Measurements from ENCODE around the gene FGFRL1. TPM values are rescaled to one million over a fixed set of nuclear protein-coding genes. Genes with fewer than 3 reads are reported as not detected.

FGFRL1 gene
- total RNA-seq, 1 donor, result 8.6 TPM

GRCh38 chr4:1057403-1057745 lies 45.9 kb downstream of the FGFRL1 start:
- TF ChIP-seq CTCF (IDR thresholded peaks at IDR 0.05; ENCODE audit: insufficient read depth, low read depth, low read length), result no peak
- no peak overlapping the region for H3K4me3 ChIP-seq (ENCODE audit: low read depth, low read length)
- no peak for DNase-seq (ENCODE audit: low read depth)

GRCh38 chr4:1058198-1058996 lies 47.0 kb downstream of the FGFRL1 start:
- no peak for DNase-seq (ENCODE audit: low read depth)
- no peak overlapping the region for H3K4me3 ChIP-seq (ENCODE audit: low read depth, low read length)
- TF ChIP-seq CTCF (IDR thresholded peaks at IDR 0.05; ENCODE audit: insufficient read depth, low read depth, low read length), result no peak

- no peak for DNase-seq (ENCODE audit: low read depth)
- no peak for TF ChIP-seq CTCF (IDR thresholded peaks at IDR 0.05; ENCODE audit: insufficient read depth, low read depth, low read length)
- H3K4me3 ChIP-seq (ENCODE audit: low read depth, low read length), result no peak overlapping the region
Measured at GRCh38 chr4:1058997-1059665, 47.7 kb downstream of the FGFRL1 start.

GRCh38 chr4:1060121-1060520 lies 48.7 kb downstream of the FGFRL1 start:
- no peak overlapping the region for H3K4me3 ChIP-seq (ENCODE audit: low read depth, low read length)
- TF ChIP-seq CTCF (IDR thresholded peaks at IDR 0.05; ENCODE audit: insufficient read depth, low read depth, low read length), result no peak
- no peak for DNase-seq (ENCODE audit: low read depth)

GRCh38 chr4:1060621-1061020 lies 49.2 kb downstream of the FGFRL1 start:
- DNase-seq (ENCODE audit: low read depth), result no peak
- no peak overlapping the region for H3K4me3 ChIP-seq (ENCODE audit: low read depth, low read length)
- TF ChIP-seq CTCF (IDR thresholded peaks at IDR 0.05; ENCODE audit: insufficient read depth, low read depth, low read length), result no peak

GRCh38 chr4:1061056-1061700 lies 49.8 kb downstream of the FGFRL1 start:
- no peak for DNase-seq (ENCODE audit: low read depth)
- no peak for TF ChIP-seq CTCF (IDR thresholded peaks at IDR 0.05; ENCODE audit: insufficient read depth, low read depth, low read length)
- H3K4me3 ChIP-seq (ENCODE audit: low read depth, low read length), result no peak overlapping the region
